ENCODE measurements around the gene UBA1. TPM values are rescaled to one million over a fixed set of nuclear protein-coding genes. Genes with fewer than 3 reads are reported as not detected.

The UBA1 gene
- total and polyA plus RNA-seq, 12 donors: 90.9 to 157 (median 124) TPM

DNA sequence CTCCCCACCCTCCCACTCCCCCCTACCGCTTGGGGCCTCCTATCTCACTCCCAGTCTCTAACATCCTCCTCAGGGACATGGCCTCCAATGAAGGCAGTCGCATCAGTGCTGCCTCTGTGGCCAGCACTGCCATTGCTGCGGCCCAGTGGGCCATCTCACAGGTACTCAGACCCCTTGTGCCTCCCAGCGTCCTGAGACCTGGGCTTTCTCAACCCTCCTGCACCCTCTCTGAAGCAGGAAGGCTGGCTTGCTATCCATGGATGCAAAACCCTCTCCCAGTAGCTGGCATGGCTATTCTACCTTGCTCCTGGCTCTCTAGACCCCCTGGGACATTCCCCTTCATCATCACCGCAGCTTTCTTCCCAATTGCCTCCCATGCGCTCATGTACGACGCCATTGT, 13.3 kb upstream of the UBA1 start:
- DNase-seq (no peak), ATAC-seq (no peak)
- WGBS, 2 donors: 91 to 92% methylated on average over 8 of the region's 8 CpGs
- Histone ChIP-seq H3K27ac (no peak overlapping the region), H3K9me3 (no peaks in the 10 kb centered on the region), H3K4me3 (no peak overlapping the region), H3K36me3 (peaks cover 0 to 99% (median 9%) of the 10 kb centered on the region in 9 donors), H3K4me1 (no peaks in the 10 kb centered on the region), H3K27me3 (peaks cover 0 to 78% (median 0%) of the 10 kb centered on the region in 7 donors)
- intact Hi-C loops (cut with DNase I): no loop called here
- TF ChIP-seq, protein P1, sequence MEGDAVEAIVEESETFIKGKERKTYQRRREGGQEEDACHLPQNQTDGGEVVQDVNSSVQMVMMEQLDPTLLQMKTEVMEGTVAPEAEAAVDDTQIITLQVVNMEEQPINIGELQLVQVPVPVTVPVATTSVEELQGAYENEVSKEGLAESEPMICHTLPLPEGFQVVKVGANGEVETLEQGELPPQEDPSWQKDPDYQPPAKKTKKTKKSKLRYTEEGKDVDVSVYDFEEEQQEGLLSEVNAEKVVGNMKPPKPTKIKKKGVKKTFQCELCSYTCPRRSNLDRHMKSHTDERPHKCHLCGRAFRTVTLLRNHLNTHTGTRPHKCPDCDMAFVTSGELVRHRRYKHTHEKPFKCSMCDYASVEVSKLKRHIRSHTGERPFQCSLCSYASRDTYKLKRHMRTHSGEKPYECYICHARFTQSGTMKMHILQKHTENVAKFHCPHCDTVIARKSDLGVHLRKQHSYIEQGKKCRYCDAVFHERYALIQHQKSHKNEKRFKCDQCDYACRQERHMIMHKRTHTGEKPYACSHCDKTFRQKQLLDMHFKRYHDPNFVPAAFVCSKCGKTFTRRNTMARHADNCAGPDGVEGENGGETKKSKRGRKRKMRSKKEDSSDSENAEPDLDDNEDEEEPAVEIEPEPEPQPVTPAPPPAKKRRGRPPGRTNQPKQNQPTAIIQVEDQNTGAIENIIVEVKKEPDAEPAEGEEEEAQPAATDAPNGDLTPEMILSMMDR (IDR thresholded peaks at IDR 0.05): no peak

DNA sequence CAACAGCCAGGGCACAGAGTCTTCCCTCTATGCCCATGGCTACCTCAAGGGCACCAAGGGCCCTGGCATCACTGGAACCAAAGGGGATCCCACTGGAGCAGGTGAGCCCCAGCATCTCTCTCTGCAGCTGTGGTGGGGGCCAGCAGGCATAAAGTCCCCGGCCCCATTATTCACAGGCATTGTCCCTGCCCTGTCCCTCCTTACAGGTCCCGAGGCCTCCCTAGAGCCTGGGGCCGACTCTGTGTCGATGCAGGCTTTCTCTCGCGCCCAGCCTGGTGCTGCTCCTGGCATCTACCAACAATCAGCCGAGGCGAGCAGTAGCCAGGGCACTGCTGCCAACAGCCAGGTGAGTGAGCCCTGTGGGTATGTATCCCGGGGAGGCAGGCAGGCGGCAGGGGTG, 12.3 kb upstream of the UBA1 start:
- H3K9me3 ChIP-seq: no peaks in the 10 kb centered on the region
- peaks cover 0 to 99% (median 9%) of the 10 kb centered on the region in 9 donors for H3K36me3 ChIP-seq
- intact Hi-C loops (cut with DNase I): no loop called here
- H3K27ac ChIP-seq: no peak overlapping the region
- peaks cover 0 to 78% (median 0%) of the 10 kb centered on the region in 7 donors for H3K27me3 ChIP-seq
- H3K4me1 ChIP-seq: no peaks in the 10 kb centered on the region
- TF ChIP-seq, protein P1 (IDR thresholded peaks at IDR 0.05): no peak
- H3K4me3 ChIP-seq: no peak overlapping the region
- WGBS, 2 donors: 94 to 97% methylated on average over 10 of the region's 10 CpGs
- DNase-seq: no peak
- no peak for ATAC-seq

GRCh38 chrX:47182106-47182700, 11.4 kb upstream of the UBA1 start:
- Histone ChIP-seq H3K4me3 (no peak overlapping the region), H3K9me3 (no peaks in the 10 kb centered on the region), H3K4me1 (no peaks in the 10 kb centered on the region), H3K27ac (no peak overlapping the region), H3K36me3 (peaks cover 0 to 98% (median 4%) of the 10 kb centered on the region in 9 donors), H3K27me3 (peaks cover 0 to 78% (median 0%) of the 10 kb centered on the region in 7 donors)
- no peak for ATAC-seq
- intact Hi-C loops (cut with DNase I): no loop called here
- TF ChIP-seq, protein P1 (IDR thresholded peaks at IDR 0.05): no peak
- 91 to 92% methylated on average over 8 to 9 of the region's 9 CpGs for WGBS, 2 donors
- DNase-seq: no peak

DNA sequence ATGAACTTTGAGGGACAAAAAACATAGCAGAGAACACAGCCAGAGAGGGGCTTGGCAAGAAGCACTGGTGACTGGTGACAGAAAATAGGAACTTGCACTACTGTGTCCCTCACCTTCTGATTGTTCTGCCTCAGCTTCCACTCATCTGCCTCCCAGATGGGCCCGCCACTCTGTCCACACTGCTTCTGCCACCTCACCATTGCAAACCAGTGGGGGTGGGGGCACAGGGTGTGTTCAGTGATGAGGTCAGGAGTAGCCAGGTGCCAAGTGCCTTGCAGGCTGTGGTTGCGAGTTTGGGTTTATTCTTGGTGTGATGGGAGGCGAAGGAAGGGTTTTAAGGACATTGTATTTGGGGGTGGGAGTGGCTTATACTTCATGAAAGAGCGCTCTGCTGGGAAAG, 9.1 kb upstream of the UBA1 start:
- Histone ChIP-seq H3K4me3 (no peak overlapping the region), H3K9me3 (no peaks in the 10 kb centered on the region), H3K36me3 (peaks cover 0 to 75% (median 0%) of the 10 kb centered on the region in 9 donors), H3K27ac (no peak overlapping the region), H3K4me1 (no peaks in the 10 kb centered on the region), H3K27me3 (peaks cover 0 to 73% (median 0%) of the 10 kb centered on the region in 7 donors)
- 89 to 94% methylated on average over 4 of the region's 4 CpGs for WGBS, 2 donors
- DNase-seq (no peak), ATAC-seq (no peak)
- TF ChIP-seq, protein P1 (IDR thresholded peaks at IDR 0.05): no peak
- intact Hi-C loops (cut with DNase I): no loop called here

Measured in heart right ventricle (tissue), 16 donors.